Loucy (cell line): ENCODE results near the gene AKAP5.

ENCODE experiments used
- H2AFZ ChIP-seq: fragments of 200-600 bp; sonication (generic); 2 replicates; pipeline ENCODE4 v1.6.0; 2016; ENCODE audit warnings: antibody characterized with exemption, mild to moderate bottlenecking, low read length, moderate library complexity
- H3F3A ChIP-seq: fragments of 200-600 bp; 2 replicates; pipeline ENCODE4 v1.6.0; 2016; ENCODE audit warnings: antibody characterized with exemption, low read depth, mild to moderate bottlenecking
- H3K27me3 ChIP-seq: fragments of 200-600 bp; sonication (generic); 2 replicates; pipeline ENCODE4 v1.6.1; 2014; ENCODE audit warnings: low read length, mild to moderate bottlenecking; ENCODE audit not compliant: insufficient read depth, poor library complexity, severe bottlenecking
- H3K36me3 ChIP-seq: fragments of 200-600 bp; sonication (generic); 2 replicates; pipeline ENCODE4 v1.6.1; 2016; ENCODE audit warnings: low read length; ENCODE audit not compliant: insufficient read depth
- H3K4me1 ChIP-seq: fragments of 200-600 bp; sonication (generic); 2 replicates; pipeline ENCODE4 v1.5.1; 2014; ENCODE audit warnings: low read length, mild to moderate bottlenecking; ENCODE audit not compliant: insufficient read depth, poor library complexity, severe bottlenecking
- H3K4me2 ChIP-seq: fragments of 200-600 bp; sonication (generic); 2 replicates; pipeline ENCODE4 v1.6.0; 2014; ENCODE audit warnings: antibody characterized with exemption, low read length, low read depth, mild to moderate bottlenecking; ENCODE audit not compliant: poor library complexity, severe bottlenecking
- H3K4me3 ChIP-seq: fragments of 200-600 bp; sonication (generic); 2 replicates; pipeline ENCODE4 v1.5.1; 2014; ENCODE audit warnings: low read length, mild to moderate bottlenecking, mixed read lengths; ENCODE audit not compliant: poor library complexity, severe bottlenecking
- H3K79me2 ChIP-seq: fragments of 200-600 bp; sonication (generic); 2 replicates; pipeline ENCODE4 v1.6.1; 2014; ENCODE audit warnings: low read length; ENCODE audit not compliant: insufficient read depth
- H3K9ac ChIP-seq: fragments of 200-600 bp; sonication (generic); 2 replicates; pipeline ENCODE4 v1.6.0; 2014; ENCODE audit warnings: mild to moderate bottlenecking, low read depth, low read length, moderate library complexity; ENCODE audit not compliant: poor library complexity, severe bottlenecking
- H3K9me2 ChIP-seq: fragments of 200-600 bp; sonication (generic); replicated peaks from 2 replicates; pipeline ENCODE4 v1.6.1; 2016; ENCODE audit warnings: low read depth, low read length, mixed read lengths
- H3K9me3 ChIP-seq: fragments of 200-600 bp; sonication (generic); 2 replicates; pipeline ENCODE4 v1.6.1; 2014; ENCODE audit warnings: mild to moderate bottlenecking, antibody characterized with exemption, low read length, low read depth; ENCODE audit not compliant: insufficient read depth
- H4K20me1 ChIP-seq: fragments of 200-600 bp; sonication (generic); 2 replicates; pipeline ENCODE4 v1.6.0; 2014; ENCODE audit warnings: antibody characterized with exemption, low read length, mild to moderate bottlenecking; ENCODE audit not compliant: insufficient read depth, poor library complexity, severe bottlenecking
- CTCF ChIP-seq: fragments of 200-600 bp; sonication (generic); conservative IDR thresholded peaks from 2 replicates; pipeline ENCODE4 v1.5.1; 2014; ENCODE audit warnings: mild to moderate bottlenecking, antibody characterized with exemption, low read length
- EZH2phosphoT487 ChIP-seq: fragments of 200-600 bp; IDR thresholded peaks from 2 replicates; pipeline ENCODE4 v1.6.1; 2018; ENCODE audit warnings: antibody characterized with exemption, mild to moderate bottlenecking, moderate library complexity, borderline replicate concordance

Gene AKAP5

GRCh38 chr14:64422756-64423155 lies 42.5 kb upstream of the AKAP5 start:
- TF ChIP-seq CTCF: no peak
- TF ChIP-seq EZH2phosphoT487: no peak
- Histone ChIP-seq H3K27me3 (no peaks in the 10 kb centered on the region), H4K20me1 (no peaks in the 10 kb centered on the region), H3F3A (no peaks in the 10 kb centered on the region), H3K9ac (no peak overlapping the region), H3K4me3 (no peak overlapping the region), H3K79me2 (no peaks in the 10 kb centered on the region), H3K4me1 (no peaks in the 10 kb centered on the region), H3K4me2 (no peak overlapping the region), H3K36me3 (peaks cover 73% of the 10 kb centered on the region), H3K9me3 (no peaks in the 10 kb centered on the region), H2AFZ (no peak overlapping the region), H3K9me2 (no peaks in the 10 kb centered on the region)

GRCh38 chr14:64423987-64424386 lies 41.3 kb upstream of the AKAP5 start:
- Histone ChIP-seq H3K4me3 (no peak overlapping the region), H3K27me3 (no peaks in the 10 kb centered on the region), H3K4me2 (no peak overlapping the region), H3K9me2 (no peaks in the 10 kb centered on the region), H3K4me1 (no peaks in the 10 kb centered on the region), H4K20me1 (no peaks in the 10 kb centered on the region), H3F3A (no peaks in the 10 kb centered on the region), H3K36me3 (peaks cover 77% of the 10 kb centered on the region), H3K79me2 (no peaks in the 10 kb centered on the region), H3K9me3 (no peaks in the 10 kb centered on the region), H2AFZ (no peak overlapping the region), H3K9ac (no peak overlapping the region)
- TF ChIP-seq CTCF (no peak), EZH2phosphoT487 (no peak)

- H3K9me3 ChIP-seq: no peaks in the 10 kb centered on the region
- no peaks in the 10 kb centered on the region for H4K20me1 ChIP-seq
- H3K27me3 ChIP-seq: no peaks in the 10 kb centered on the region
- H3K9me2 ChIP-seq: no peaks in the 10 kb centered on the region
- H2AFZ ChIP-seq: no peak overlapping the region
- H3K9ac ChIP-seq: no peak overlapping the region
- H3K4me1 ChIP-seq: no peaks in the 10 kb centered on the region
- no peak overlapping the region for H3K4me3 ChIP-seq
- H3K4me2 ChIP-seq: no peak overlapping the region
- H3F3A ChIP-seq: no peaks in the 10 kb centered on the region
- TF ChIP-seq CTCF (no peak), EZH2phosphoT487 (no peak)
- H3K79me2 ChIP-seq: no peaks in the 10 kb centered on the region
- H3K36me3 ChIP-seq: peaks cover 79% of the 10 kb centered on the region; the same call in 1 of the 2 replicates
These were observed 30.8 kb upstream of the AKAP5 start for GRCh38 chr14:64434528-64434927.
